H1 (cell line): ENCODE data around the gene DIPK1B. TPM values are rescaled to one million over a fixed set of nuclear protein-coding genes. Genes with fewer than 3 reads are reported as not detected.
A peak's percentile ranks its signal among the peaks of the same experiment; 100 is the strongest.

Experiments used
- ATF2 ChIP-seq: IDR thresholded peaks from 2 replicates; pipeline ENCODE4 v1.6.1; 2012; ENCODE audit warnings: low read length, inconsistent platforms
- BACH1 ChIP-seq: IDR thresholded peaks from 2 replicates; pipeline ENCODE4 v1.6.1; 2012; ENCODE audit warnings: low read length, improper control_type of control experiment
- BCL11A ChIP-seq, 2 experiments: IDR thresholded peaks; one replicate each; pipeline ENCODE4 v1.6.1; 2011; ENCODE audit warnings: low read depth in 2 of 2, low read length in 2 of 2, mild to moderate bottlenecking in 2 of 2
- CBX8 ChIP-seq: fragments of 300-800, 300-1000 bp; sonication (generic); IDR thresholded peaks from 2 replicates; pipeline ENCODE4 v1.7.1; 2016; ENCODE audit warnings: low read depth, low read length, borderline replicate concordance
- CHD2 ChIP-seq: IDR thresholded peaks from 2 replicates; pipeline ENCODE4 v1.6.1; 2012; ENCODE audit warnings: low read length, improper control_type of control experiment
- EGR1 ChIP-seq: IDR thresholded peaks from 2 replicates; pipeline ENCODE4 v1.6.1; 2011; ENCODE audit warnings: low read depth, low read length, borderline replicate concordance
- EP300 ChIP-seq, 2 experiments: IDR thresholded peaks; 1 replicate in 1 of 2; 2 replicates in 1 of 2; pipeline ENCODE4 v1.6.1; 2011 to 2012; ENCODE audit warnings: low read depth in 2 of 2, low read length in 2 of 2, mild to moderate bottlenecking in 2 of 2, borderline replicate concordance in 1 of 2, inconsistent platforms in 1 of 2, moderate library complexity in 1 of 2
- GABPA ChIP-seq: IDR thresholded peaks from 2 replicates; pipeline ENCODE4 v1.6.1; 2011; ENCODE audit warnings: mild to moderate bottlenecking, low read length, moderate library complexity, borderline replicate concordance; ENCODE audit not compliant: insufficient read depth
- GTF2F1 ChIP-seq: IDR thresholded peaks from 2 replicates; pipeline ENCODE4 v1.6.1; 2012; ENCODE audit warnings: low read depth, low read length, improper control_type of control experiment, borderline replicate concordance
- HDAC6 ChIP-seq: IDR thresholded peaks from one replicate; pipeline ENCODE4 v1.7.1; 2012; ENCODE audit warnings: low read depth, mild to moderate bottlenecking, inconsistent platforms, low read length, moderate library complexity
- JUND ChIP-seq: IDR thresholded peaks from 2 replicates; pipeline ENCODE4 v1.6.1; 2011; ENCODE audit warnings: mild to moderate bottlenecking, improper control_type of control experiment, low read length
- KDM4A ChIP-seq: IDR thresholded peaks from one replicate; pipeline ENCODE4 v1.7.1; 2012; ENCODE audit warnings: low read depth, mild to moderate bottlenecking, moderate library complexity, low read length, inconsistent platforms; ENCODE audit not compliant: severe bottlenecking
- KDM5A ChIP-seq: fragments of 200-600 bp; IDR thresholded peaks from 2 replicates; pipeline ENCODE4 v1.7.1; 2012; ENCODE audit warnings: mild to moderate bottlenecking, low read length, inconsistent platforms, mixed read lengths
- NRF1 ChIP-seq: IDR thresholded peaks from 2 replicates; pipeline ENCODE4 v1.6.1; 2011; ENCODE audit warnings: mild to moderate bottlenecking, low read depth, low read length, improper control_type of control experiment
- POLR2AphosphoS5 ChIP-seq: IDR thresholded peaks from 2 replicates; pipeline ENCODE4 v1.6.1; 2011; ENCODE audit warnings: low read depth, low read length
- RXRA ChIP-seq: IDR thresholded peaks from 2 replicates; pipeline ENCODE4 v1.6.1; 2011; ENCODE audit warnings: low read depth, mild to moderate bottlenecking, low read length, moderate library complexity; ENCODE audit not compliant: insufficient read depth
- SIN3A ChIP-seq, 2 experiments: IDR thresholded peaks in 1 of 2; conservative IDR thresholded peaks in 1 of 2; 2 replicates each; pipeline ENCODE4 v1.6.1; 2011 to 2012; ENCODE audit warnings: low read length in 2 of 2, improper control_type of control experiment in 1 of 2, low read depth in 1 of 2, mild to moderate bottlenecking in 1 of 2
- SP2 ChIP-seq: IDR thresholded peaks from 2 replicates; pipeline ENCODE4 v1.6.1; 2012; ENCODE audit warnings: mild to moderate bottlenecking, low read length, inconsistent platforms
- TAF7 ChIP-seq: optimal IDR thresholded peaks from 2 replicates; pipeline ENCODE3; 2011; ENCODE audit warnings: low read depth, mild to moderate bottlenecking, inconsistent platforms, low read length, moderate library complexity, borderline replicate concordance
- TCF12 ChIP-seq: IDR thresholded peaks from 2 replicates; pipeline ENCODE4 v1.6.1; 2011; ENCODE audit warnings: low read depth, mild to moderate bottlenecking, low read length
- USF2 ChIP-seq: IDR thresholded peaks from 2 replicates; pipeline ENCODE4 v1.6.1; 2011; ENCODE audit warnings: low read length, improper control_type of control experiment
- polyA plus RNA-seq, 7 experiments: library from polyadenylated mRNA; depleted of rRNA in 3 of 7; stranded (reverse) in 5 of 7; unstranded in 2 of 7; fragments of >200 nt in 5 of 7; fragments of 200-250 nt in 2 of 7; gene quantifications; 1 replicate in 5 of 7; 2 replicates in 1 of 7; 4 replicates in 1 of 7; pipeline versions ENCODE4 v1.2.1 to v1.2.3, GENCODE V29; 2011 to 2013; ENCODE audit warnings: missing spikeins in 2 of 7, mixed read lengths in 2 of 7
- total RNA-seq: library from RNA; stranded (reverse); fragmentation: NEBNext Ultra II Directional; extraction: Animal tissue kit (Norgen Biotek cat#: 25700); gene quantifications from 2 replicates; pipeline ENCODE4 v1.2.1, GENCODE V29; 2021

Gene DIPK1B
- total and polyA plus RNA-seq, 2 of the 8 experiments (the other 6 are each of a cell fraction or from before 2014, with no cell fraction given): 32.3 to 64.8 TPM

- no peak for TF ChIP-seq JUND
- no peak for TF ChIP-seq NRF1
- TF ChIP-seq SIN3A (conservative IDR thresholded peaks at IDR 0.05 in 1 of 2, IDR thresholded peaks at IDR 0.05 in 1 of 2; ENCODE audit: low read depth in 1 of 2, low read length in 2 of 2): no peak
- no peak for TF ChIP-seq KDM5A
- peak; percentile 52; the same call in 1 of the 2 replicates for TF ChIP-seq POLR2AphosphoS5
- 0 out of 2 replicates have a peak, but pooled peaks have one; percentile 7 for TF ChIP-seq BACH1
- no peak for TF ChIP-seq USF2
- TF ChIP-seq TCF12: no peak
- TF ChIP-seq CHD2: no peak
- no peak for TF ChIP-seq EGR1
- TF ChIP-seq CBX8: no peak
- no peak for TF ChIP-seq SP2
- no peak for TF ChIP-seq RXRA
- TF ChIP-seq GABPA: no peak
- no peak for TF ChIP-seq ATF2
- TF ChIP-seq KDM4A: no peak
- no peak for TF ChIP-seq TAF7
- no peak for TF ChIP-seq GTF2F1
- TF ChIP-seq EP300 (IDR thresholded peaks at IDR 0.05; ENCODE audit: borderline replicate concordance in 1 of 2, low read depth in 2 of 2, low read length in 2 of 2): no peak
- TF ChIP-seq BCL11A (IDR thresholded peaks at IDR 0.05; ENCODE audit: low read depth in 2 of 2, low read length in 2 of 2): no peak
- no peak for TF ChIP-seq HDAC6
These were observed 50.7 kb downstream of the DIPK1B start (continued) for GRCh38 chr9:136762915-136763648.
